HG03159 (cell line): ENCODE data around the gene MTA3.
A peak's percentile ranks its signal among the peaks of the same experiment; 100 is the strongest.
"Not testable (repeated sequence)": the region's sequence is repeated elsewhere in the genome, so short reads cannot be mapped to it uniquely, and the experiment has no call there.

Source experiments
- ATAC-seq: cut with Tn5 transposase; IDR thresholded peaks from one replicate; pipeline ENCODE4 v1.9.1; 2021; ENCODE audit warnings: mild to moderate bottlenecking, moderate library complexity; ENCODE audit not compliant: unreplicated experiment

Gene MTA3

DNA sequence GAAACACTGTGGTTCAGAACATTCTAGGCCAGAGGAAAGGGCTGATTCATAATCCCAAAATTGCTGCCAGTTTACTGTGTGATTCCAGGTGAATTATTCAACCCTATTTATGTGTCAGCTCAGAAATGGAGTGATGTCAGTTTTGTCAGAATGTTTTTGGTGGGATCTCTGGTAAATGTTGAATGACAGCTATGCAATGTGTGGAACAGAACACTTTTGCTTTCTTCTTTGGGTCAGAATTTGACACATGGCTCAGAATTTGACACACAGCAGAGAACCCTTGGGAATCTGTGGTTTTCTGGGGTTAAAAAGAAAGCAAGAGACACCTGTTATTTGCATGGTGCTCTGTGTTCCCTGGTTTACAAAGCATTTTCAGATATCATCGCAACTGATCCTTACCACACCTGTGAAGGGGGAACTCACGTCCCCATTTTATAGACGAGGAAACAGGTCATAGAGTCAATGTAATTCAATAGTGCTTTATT lies 1.6 kb upstream of the MTA3 start:
- no peak for ATAC-seq

DNA sequence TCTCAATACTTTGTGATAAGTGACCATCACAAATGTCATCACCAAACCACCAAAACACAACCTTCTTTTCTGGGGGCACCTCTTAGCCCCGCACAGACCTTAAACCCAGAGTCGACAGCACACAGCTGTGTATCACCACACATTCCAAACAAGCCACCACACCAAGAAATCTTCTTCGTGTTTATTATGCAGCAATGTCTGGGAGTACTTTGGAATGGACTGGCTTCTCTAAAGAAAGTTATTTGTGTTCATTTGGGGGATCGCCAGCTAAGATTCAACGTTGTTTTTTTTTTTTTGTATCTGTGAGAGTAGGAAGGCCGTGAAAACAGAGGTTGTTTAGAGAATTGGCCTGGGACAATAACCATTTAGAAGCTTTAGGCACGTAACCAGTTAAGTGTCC lies 1.1 kb upstream of the MTA3 start:
- ATAC-seq, result no peak

DNA sequence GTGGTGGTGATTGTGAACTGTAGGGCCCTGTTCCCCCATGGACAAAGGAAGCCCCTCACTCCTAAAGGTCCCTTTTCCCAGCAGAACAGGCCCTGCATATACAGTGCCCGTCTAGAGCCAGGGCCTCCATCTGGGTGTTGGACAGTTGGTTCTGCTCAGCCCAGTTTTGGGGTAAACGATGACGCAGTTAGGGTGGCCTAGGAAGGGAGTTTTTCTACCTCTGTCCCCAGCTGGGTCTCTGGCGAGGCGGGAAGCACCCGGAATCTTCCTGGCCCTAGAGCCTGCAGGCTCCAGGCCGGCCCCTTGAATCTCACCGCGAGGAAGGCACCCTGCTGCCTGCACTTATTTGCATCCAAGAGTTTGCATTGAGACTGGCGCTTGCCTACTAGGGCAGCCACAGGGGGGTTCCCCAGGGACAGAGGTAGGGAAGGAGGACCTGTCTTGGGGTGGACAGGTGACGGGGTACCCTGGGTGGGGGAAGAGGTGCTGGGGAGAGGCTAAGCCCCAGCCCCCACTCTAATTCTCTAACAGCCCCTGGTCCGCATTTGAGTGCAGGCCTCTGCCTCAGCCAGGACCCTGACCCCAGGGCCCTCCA lies 529 bp upstream of the MTA3 start:
- ATAC-seq, result peak; percentile 65

DNA sequence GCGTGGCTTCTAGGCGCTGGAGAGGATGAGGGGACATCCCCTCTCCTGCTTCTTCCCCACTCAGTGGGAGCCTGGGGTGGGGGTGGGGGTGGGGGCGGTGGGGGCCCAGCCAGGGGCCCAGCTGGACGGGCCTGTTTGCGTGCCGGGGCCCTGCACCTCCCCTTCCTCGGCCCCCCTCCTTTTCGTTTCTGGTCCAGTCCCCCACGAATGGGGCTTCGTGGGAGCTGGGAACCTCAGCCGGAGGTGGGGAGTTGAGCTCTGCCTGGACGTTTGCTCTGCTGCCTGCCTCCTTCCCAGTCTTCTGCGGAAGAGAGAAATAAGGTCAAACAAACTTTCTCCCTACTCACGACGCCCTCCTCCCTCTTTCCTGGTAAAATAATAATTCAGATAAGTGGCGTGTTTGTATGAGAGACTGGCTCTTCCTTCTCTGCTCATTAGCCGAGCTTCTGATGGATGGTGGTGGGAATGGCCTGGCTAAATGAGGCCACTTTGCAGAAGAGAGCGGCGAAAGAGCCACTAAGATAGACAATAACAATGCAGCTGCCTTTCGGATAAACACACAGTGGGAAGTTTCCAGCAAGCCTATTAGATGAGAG lies 782 bp downstream of the MTA3 start:
- ATAC-seq, result no peak

DNA sequence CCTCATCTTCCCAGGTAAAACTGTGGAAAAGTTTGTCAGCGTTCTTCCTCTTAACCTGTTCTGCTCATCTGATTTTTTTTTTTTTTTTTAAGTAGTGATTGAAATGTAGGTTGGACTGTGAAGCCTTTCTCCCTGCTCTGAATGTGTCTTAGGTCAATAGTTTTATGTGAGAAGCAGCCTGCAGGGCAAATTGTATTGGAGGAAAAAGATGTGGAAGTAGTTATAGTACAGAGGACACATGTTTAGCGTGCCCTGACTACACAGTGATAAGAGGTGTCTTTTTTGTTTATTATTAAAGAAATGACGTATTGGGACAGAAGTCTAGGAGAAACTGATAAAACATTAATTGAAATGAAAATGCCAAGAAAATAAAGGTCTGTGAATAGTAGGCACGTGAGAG lies 1.5 kb downstream of the MTA3 start:
- no peak for ATAC-seq

DNA sequence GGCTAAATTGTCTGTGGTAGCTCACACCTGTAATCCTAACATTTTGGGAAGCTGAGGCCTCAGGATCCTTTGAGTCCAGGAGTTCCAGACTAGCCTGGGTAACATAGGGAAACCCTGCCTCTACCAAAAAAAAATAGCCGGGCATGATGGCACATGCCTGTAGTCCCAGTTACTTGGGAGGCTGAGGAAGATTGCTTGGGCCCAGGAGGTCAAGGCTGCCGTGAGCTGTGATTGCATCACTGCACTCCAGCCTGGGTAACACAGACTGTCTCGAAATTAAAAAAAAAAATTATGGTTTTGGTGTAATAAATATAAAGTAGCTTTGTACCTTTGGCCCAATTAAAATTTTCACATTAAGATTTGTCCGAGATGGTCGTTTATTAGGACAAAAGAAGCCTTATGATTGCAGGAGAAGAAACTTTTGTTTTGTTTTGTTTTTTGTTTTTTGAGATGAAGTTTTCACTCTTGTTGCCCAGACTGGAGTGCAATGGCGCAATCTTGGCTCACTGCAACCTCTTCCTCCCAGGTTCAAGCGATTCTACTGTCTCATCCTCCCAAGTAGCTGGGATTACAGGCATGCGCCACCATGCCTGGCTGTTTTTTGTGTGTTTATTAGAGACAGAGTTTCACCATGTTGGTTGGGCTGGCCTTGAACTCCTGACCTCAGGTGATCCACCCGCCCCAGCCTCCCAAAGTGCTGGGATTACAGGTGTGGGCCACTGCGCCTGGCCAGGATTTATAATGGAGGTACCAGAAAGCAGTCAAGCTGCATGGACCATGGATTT lies 4.1 kb downstream of the MTA3 start:
- no peak for ATAC-seq

DNA sequence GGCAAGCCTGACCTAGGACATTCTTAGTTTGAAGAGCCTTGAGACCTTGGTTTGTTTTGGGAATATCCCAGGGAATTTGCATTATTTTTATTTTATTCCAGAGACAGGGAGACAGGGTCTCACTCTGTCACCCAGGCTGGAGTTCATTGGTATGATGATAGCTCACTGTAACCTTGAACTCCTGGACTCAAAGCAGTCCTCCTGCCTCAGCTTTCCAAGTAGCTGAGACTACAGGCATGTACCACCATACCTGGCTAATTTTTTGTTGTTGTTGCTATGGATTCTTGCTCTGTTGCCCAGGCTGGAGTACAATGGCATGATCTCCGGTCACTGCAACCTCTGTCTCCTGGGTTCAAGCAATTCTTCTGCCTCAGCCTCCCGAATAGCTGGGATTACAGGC lies 4.8 kb downstream of the MTA3 start:
- no peak for ATAC-seq

DNA sequence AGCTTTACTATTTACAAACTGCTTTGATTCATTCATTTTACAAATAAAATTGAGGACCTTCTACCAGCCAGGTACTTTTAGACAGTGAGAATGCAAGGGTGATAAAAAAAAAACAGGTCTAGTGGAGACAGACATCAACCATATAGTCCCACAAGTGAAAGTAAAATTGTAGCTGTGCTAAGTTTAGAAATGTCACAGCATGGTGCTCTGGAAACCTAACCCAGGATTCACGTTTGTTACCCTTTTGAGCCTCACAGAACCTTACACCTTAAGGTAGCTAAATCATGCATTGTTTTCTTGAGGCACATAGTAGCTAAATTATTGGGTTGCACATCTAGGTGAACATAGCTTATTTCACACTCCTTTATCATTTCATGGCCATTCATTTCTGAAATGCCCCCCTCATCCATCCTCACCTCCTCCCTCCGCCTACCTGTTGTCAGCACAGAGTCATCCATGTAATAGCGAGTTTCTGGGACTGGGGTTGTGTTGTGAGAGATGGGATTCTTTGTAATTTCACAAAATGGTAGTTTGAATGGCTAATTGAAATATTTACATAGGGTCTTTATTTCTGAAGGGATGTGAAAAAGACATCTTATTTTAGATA lies 7.1 kb downstream of the MTA3 start:
- ATAC-seq, result no peak

DNA sequence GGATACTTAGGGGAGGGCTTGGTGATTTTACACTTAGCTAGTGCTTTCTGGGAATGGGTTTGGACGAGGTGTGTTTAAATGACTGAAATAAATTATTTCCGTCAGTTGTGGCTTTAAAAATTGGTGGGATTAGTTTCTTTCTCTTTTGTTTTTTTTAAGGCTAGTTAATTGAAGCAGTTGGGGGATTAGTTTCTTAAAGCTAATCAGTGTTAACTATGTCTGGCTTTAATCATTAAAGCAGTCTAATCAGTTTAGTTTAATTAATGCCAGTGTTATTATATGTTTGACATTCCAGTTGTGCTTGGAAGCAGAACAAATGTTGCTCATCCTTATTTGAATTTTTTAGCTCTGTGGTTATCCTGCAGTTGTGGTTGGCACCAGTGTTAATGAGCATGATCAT lies 10.2 kb downstream of the MTA3 start:
- no peak for ATAC-seq

DNA sequence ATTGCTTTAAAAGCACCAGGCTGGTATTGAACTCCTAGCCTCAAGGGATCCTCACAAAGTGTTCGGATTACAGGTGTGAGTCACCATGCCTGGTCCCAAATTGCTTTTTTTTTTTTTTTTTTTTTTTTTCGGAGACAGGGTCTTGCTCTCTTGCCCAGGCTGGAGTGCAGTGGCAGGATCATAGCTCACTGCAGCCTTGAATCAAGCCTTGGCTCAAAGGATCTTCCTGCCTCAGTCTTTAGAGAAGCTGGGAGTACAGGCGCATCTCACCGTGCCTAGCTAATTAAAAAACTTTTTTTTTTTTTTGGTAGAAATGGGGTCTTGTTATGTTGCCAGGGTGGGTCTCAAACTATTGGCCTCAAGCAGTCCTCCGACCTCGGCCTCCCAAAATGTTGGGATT lies 12.8 kb downstream of the MTA3 start:
- ATAC-seq, result no peak

DNA sequence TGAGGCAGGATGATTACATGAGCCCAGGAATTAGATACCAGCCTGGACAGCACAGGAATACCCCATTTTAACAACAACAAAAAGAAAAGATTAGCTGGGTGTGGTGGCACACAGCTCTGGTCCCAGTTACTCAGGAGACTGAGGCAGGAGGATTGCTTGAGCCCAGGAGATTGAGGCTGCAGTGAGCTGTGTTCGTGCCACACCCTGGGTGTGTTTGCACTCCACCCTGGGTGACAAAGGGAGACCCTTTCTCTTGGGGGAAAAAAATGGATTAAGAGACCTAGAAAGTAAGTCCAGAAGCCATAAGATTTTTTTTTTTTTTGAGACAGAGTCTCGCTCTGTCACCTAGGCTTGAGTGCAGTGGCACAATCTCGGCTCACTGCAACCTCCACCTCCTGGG lies 16.2 kb downstream of the MTA3 start:
- not testable (repeated sequence) for ATAC-seq

DNA sequence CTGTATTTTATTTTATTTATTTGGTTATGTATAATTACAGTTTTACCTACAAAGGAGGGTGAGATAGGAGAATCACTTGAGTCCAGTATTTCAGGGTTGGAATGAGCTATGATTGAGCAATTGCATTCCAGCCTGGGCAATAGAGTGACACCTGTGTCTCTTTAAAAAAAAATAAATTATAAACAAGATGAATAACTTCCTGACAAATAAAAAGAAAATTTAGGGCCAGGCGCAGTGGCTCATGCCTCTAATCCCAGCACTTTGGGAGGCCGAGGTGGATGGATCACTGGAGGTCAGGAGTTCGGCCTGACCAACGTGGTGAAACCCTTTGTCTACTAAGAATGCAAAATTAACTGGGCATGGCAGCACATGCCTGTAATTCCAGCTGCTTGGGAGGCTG lies 17.3 kb downstream of the MTA3 start:
- ATAC-seq, result no peak

DNA sequence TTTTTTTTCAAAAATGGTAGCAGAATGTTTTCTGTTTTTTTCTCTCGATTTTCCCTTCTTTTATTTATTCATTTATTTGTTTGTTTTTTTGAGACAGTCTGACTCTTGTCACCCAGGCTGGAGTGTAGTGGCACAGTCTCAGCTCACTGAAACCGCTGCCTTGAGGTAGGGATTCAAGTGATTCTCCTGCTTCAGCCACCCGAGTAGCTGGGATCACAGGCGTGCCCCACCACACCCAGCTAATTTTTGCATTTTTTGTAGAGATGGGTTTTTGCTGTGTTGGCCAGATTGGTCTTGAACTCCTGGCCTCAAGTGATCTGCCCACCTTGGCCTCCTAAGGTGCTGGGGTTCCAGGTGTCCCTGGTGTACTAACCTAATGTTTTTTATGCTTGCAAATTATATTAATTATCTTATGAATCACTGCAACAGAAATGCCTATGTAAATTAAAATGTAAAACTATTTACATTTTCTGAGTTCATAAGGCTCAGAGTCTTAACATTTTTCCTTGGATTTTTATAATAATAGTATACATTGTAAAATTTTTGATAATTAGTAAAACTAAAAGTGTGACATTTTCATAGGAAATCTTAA lies 19.2 kb downstream of the MTA3 start:
- no peak for ATAC-seq

DNA sequence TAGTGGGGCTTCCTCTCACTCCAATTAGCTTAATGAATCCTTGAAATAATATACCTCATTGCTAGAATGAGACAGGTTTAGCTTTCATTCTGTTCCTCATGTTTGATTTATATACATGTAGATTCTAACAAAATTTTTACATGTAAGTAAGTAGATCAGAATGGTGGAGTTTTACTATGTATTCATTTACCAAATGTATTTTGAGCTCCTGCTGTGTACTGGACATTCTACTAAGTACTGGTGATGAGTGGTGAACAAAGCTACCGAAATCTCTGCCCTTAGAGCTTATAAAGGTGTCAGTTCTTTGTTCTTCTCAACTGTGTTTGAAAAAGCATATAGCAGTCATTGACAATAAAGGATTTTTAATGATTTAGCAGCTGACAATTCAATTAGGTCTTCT lies 19.7 kb downstream of the MTA3 start:
- no peak for ATAC-seq

DNA sequence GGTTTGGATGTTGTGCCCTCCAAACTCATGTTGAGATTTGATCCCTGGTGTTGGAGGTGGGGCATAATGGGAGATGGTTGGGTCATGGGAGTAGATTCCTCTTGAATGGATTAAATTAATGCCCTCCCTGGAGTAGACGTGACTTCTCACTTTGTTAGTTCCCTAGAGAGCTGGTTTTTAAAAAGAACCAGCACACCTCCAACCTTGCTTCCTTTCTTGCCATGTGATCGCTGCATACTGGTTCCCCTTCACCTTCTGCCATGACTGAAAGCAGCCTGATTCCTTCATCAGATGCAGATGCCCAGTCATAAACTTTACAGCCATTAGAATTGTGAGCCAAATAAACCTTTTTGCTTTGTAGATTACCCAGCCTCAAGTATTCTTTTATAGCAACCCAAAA lies 21.7 kb downstream of the MTA3 start:
- no peak for ATAC-seq

DNA sequence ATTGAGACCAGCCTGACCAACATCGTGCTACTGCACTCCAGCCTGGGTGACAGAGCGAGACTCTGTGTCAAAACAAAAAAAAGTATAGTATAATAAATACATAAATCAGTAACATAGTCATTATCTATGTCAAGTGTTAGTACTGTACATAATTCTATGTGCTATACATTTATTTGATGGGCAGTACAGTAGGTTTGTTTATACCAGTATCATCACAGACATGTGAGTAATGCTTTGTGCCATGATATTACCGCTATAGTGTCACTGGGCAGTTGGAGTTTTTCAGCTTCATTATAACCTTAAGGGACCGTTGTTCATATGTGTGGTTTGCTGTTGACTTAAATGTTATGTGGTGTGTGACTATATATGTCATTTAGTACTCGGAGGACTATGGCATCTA lies 24.9 kb downstream of the MTA3 start:
- ATAC-seq, result no peak

DNA sequence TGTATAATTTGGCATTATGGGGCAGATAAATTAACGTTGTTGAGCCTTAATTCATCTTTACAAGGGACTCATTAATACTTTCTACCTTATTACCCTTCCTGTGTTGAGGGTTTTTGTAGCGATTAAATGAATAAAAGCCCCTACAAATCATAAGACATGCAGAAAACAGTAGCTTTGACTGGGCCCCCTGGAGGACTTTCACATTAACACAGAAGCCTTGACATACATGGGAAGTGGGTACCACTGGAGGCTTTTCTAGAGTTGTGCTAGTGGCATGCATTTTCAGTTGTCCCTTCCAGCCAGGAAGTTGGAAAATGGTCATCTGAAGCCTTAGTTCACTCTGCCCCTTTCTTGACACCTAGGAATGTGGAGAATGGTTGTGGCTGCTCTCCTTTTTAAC lies 30.2 kb downstream of the MTA3 start:
- no peak for ATAC-seq

DNA sequence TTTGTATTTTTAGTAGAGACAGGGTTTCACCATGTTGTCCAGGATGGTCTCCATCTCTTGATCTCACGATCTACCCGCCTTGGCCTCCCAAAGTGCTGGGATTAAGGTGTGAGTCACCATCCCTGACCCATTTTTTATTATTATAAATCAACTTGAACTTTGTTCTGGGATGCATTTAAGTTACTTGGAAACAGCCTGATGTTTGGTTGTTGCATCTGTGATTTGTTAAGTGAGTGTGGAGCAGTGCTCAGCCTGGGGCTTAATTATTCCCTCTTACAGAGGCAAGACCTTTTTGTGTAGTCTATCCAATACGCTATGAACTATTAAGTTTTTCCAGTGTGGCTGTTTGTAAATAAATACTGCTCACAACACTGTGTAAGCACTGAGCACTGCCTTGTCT lies 32.6 kb downstream of the MTA3 start:
- no peak for ATAC-seq

DNA sequence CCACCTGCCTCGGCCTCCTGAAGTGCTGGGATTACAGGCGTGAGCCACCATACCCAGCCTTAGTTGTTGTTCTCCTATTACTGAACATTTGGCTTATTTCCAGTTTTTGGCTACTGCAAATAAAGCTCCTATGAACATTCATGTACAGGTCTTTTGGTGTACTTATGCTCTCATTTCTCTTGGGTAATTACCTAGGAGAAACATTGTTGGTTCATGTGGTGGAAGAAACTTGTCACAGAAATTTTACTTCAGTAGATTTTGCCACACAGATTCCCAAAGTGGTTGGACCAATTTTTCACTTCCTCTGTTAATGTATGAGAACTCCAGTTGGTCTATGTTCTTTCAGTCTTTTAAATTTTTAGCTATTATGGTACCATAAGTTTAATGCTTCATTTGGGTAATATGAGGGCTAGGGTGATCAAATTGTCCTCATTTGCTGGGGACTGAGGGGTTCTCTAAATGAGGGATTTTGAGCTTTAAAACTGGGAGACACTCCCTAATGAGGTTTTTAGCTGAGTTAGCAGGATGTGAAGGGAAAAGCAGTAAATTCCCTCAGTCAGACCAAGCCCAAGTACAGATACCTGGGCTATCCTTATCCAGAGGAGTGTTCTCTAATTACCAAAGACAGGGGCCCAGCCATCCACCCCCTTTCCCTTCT lies 33.9 kb downstream of the MTA3 start:
- ATAC-seq, result no peak

DNA sequence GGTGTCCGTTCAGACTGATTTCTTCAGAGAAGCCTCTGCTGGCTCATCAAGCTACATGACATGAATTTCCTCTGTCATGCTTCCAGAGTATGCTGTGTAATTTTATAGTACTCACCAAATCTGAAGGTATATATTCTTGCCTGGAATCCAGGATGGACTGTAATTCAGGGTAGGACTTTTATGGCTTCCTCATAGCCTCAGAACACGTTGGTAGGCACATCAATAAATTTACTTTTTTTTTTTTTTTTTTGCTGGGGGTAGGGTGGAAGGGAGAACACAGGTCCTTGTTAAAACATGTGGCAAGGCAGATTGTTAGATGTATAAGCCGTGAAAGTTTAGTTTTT lies 34.4 kb downstream of the MTA3 start:
- ATAC-seq, result no peak

DNA sequence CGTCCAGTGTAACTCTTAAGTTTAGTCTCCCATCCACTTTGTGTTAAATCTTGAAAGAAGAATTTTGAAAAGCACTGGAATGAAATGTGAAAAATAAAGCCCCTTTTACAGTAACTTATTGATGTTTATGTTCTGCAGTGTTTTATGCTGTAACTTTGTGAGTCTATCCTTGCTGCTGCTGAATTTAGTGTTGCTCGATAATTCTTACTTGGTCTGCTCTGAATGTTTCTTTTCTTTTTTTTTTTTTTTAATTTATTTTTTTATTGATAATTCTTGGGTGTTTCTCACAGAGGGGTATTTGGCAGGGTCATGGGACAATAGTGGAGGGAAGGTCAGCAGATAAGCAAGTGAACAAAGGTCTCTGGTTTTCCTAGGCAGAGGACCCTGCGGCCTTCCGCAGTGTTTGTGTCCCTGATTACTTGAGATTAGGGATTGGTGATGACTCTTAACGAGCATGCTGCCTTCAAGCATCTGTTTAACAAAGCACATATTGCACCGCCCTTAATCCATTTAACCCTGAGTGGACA lies 36.0 kb downstream of the MTA3 start:
- ATAC-seq, result not testable (repeated sequence)
